Measurements from ENCODE around the gene PDIA5.

The PDIA5 gene

GRCh38 chr3:123042413-123042812, 24.4 kb upstream of the PDIA5 start:
- no peak for DNase-seq (ENCODE audit: low spot score)

DNA sequence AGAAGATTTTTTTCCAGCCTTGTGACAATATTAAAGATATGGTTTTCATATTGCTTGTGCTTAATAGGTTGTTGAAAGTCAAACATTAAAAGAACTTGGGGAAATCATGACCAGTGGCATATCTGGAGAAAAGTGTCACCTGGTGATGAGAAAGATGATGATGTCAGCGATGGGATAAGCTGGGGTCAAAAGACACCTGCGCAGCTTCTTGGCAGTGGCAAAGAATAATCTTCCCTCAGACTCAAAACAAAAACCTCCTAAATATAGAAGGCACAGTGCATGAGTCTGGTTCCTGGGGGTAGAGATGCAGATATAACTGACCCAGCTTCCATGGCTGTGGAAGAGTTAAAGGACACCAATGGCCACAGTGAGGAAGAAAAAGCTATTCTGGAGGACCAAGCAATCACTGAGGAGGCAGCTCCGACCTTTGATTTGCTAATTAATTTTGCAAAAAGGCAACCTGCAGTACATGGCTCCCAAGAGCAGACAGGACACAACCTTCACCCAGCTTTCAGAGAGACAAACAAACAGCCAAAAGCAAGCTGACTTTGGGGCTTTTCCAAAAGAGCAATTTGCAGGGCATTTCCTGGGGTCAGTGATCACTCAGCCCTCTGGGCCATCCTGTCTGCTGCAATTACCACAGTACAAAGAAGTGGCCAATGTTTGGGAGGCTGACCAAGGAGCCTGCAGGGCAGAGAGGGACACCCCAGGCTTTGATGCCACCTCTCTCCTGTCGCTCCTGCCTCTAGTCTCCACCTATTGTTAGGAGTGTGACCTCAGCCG, 21.7 kb upstream of the PDIA5 start:
- DNase-seq (ENCODE audit: low spot score): no peak

DNA sequence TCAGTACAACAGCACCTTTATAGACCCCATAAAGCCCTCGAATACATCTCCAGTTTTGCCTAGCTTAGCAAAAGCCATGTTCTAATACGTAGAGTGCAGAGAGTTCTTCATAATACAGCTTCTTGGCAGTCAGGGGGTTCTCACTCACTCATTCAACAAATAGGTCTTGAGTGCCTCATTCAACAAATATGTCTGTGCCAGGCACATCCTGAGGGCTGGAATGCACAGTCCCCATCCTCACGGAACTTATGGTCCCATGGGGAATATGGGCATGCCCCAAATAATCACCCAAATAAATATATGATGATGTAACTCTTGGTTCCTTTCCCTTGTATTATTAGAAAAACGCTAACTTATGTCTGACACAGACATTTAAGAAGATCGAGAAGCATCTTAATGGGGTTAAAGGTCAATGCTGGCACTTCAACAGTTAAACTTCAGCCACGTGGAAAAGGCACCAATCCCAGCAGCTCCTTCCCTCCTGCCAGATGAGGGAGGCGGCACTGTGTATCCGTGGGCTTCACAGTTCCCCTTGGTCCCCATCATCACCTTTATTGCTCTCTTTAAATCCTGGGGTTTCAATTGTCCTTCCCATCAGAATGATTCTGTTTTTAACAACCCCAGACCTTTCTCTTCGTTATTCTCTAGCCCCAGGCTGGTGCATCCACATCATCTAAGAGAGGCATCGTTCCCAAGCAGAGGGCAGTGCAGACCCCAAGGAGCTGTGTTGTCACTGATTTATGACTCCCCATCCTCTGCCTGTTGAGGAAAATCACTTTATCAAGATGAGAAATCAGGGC, 20.4 kb upstream of the PDIA5 start:
- DNase-seq (ENCODE audit: low spot score): no peak

- DNase-seq (ENCODE audit: low spot score): no peak
Observed at GRCh38 chr3:123047062-123047319, 19.8 kb upstream of the PDIA5 start.

GRCh38 chr3:123048480-123049237, 18.2 kb upstream of the PDIA5 start:
- DNase-seq (ENCODE audit: low spot score): no peak

GRCh38 chr3:123050666-123051065, 16.2 kb upstream of the PDIA5 start:
- no peak for DNase-seq (ENCODE audit: low spot score)

- no peak for DNase-seq (ENCODE audit: low spot score)
Observed at GRCh38 chr3:123053107-123053506, 13.7 kb upstream of the PDIA5 start.

GRCh38 chr3:123054109-123054778, 12.6 kb upstream of the PDIA5 start:
- no peak for DNase-seq (ENCODE audit: low spot score)

DNA sequence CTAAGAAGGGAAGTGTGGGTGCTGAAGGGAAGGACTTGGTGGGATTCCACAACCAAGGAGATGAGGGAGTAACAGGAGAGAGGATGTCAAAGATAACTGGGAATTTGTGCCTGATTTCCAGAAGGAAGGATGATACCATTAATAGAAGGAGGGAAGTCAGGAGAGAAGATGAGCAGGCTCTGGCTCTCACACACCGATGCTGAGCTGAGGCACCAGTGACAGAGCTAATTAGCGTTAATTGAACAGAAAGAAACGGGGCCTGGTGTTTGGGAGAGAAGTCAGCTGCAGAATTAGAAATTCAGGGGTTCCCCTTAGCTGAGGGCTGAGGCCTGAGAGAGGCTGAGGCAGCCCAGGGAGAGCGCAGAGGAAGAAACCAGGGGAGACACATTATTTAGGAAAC, 11.9 kb upstream of the PDIA5 start:
- no peak for DNase-seq (ENCODE audit: low spot score)

GRCh38 chr3:123055352-123055751, 11.5 kb upstream of the PDIA5 start:
- no peak for DNase-seq (ENCODE audit: low spot score)

- DNase-seq (ENCODE audit: low spot score): no peak
Observed at GRCh38 chr3:123058505-123058904, 8.3 kb upstream of the PDIA5 start.

GRCh38 chr3:123060054-123060453, 6.8 kb upstream of the PDIA5 start:
- DNase-seq (ENCODE audit: low spot score): no peak

DNA sequence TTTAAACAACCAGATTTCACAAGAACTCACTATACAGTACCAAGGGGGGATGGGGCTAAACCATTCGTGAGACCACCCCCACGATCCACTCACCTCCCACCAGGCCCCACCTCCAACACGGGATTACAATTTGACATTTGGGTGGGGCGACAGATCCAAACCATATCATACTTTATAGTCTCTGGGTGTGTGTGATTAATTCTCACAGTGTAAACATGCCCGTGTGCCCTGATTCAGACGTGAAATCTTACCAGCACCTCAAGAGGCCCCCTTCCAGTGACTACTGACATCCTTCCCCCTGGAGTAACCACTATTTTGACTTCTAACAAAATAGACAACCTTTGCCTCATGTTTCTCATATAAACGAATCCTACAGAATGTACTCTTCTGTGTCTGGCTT, 5.0 kb upstream of the PDIA5 start:
- no peak for DNase-seq (ENCODE audit: low spot score)

DNA sequence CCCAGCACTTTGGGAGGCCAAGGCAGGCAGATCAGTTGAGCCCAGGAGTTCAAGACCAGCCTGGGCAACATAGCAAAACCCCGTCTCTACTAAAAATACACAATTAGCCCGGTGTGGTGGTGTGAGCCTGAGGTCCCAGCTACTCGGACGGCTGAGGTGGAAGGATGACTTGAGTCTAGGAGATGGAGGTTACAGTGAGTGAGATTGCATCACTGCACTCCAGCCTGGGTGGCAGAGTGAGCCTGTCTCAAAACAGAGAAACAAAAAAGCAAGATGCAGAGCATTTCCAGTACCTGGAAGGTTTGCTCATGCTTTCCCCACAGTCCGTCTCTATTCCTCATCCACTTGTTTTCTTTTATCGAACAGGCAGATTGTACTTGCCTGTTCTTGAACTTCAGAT, 3.8 kb upstream of the PDIA5 start:
- DNase-seq (ENCODE audit: low spot score): no peak

- no peak for DNase-seq (ENCODE audit: low spot score)
Observed at GRCh38 chr3:123064506-123064905, 2.3 kb upstream of the PDIA5 start.

DNA sequence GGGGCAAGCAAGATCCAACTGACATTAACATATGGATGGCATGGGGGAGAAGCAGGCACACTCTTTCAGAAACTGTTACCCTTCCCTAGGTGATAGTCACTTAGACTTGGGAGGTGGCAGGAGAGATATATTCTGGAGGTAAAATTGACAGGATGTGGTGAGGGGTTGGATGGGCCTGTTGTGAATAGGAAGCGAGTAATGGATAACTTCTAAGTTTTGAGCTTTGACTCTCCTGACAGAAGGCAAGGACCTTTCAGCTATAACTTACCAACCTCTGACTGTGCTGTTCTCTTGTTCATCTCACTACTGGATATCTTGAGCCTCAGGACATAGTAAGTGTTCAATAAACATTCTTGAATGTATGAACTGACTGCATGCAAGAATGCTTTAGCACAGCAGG, 1.9 kb upstream of the PDIA5 start:
- DNase-seq (ENCODE audit: low spot score): no peak

GRCh38 chr3:123066599-123066895, 278 bp upstream of the PDIA5 start:
- DNase-seq (ENCODE audit: low spot score): no peak

- DNase-seq (ENCODE audit: low spot score): no peak
Observed at GRCh38 chr3:123067689-123068600, 1.1 kb downstream of the PDIA5 start.

DNA sequence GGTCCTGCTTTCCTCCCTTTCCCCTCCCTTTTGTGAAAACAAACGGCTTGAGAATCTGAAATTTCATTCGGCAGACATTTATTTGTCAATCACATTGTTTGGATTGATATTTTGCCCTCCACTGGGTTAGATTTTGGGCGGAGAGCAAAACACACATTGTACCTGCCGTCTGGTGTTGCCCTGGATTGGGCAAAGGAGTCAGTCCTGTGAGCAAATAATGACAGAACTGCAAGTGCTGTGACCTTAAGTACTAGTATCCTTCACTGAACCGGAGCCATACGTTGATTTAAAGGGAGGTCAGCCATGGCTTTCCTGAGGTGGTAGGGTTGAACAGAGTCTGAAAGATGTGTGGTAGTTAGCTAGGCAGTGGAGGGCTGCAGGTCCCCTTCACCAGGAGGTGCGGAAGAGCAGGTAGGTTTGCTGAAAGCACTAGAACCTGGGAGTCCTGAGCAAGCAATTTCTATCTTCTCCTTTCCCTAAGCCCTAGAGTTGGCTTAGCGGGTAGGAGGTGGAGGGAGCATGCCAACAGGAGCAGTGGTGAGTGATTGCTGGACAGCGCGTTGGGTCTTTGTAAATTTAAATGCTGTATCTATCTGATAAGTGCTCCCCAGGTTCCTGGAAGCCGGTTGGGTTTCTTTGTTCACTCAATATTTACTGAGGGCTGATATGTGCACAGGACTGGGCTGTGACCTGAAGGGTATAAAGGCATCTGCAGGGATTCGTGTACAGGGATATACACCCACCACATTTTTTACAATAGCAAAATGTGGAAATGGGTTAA, 2.0 kb downstream of the PDIA5 start:
- DNase-seq (ENCODE audit: low spot score): no peak

- DNase-seq (ENCODE audit: low spot score): no peak
Observed at GRCh38 chr3:123070510-123070909, 3.7 kb downstream of the PDIA5 start.

DNA sequence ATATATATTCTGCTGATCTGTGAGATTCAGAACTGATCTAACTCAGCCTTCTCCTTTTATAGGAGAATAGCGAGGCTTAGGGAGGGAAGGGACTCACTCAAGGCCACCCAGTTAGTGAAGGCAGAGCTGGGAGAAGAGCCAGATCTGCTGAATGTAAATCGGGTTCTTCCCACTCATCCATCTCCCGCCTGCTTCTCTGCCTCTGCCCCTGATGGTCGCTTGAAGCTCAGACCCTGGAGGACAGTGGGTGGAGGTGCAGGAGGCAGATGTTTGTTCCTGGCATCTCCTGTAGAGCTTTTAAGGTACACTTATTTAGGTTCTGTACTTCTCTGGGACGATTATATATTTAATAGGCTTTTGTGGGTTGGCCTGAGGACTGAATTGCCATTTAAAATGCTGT, 4.3 kb downstream of the PDIA5 start:
- no peak for DNase-seq (ENCODE audit: low spot score)
